K562 (cell line): ENCODE data around the gene PLCG2. TPM values are rescaled to one million over a fixed set of nuclear protein-coding genes. Genes with fewer than 3 reads are reported as not detected.

ENCODE experiments used
- ATAC-seq: fragments of 200-7000 bp; cut with Tn5 transposase; 3 replicates; pipeline ENCODE4 v1.9.1; 2020; ENCODE audit warnings: moderate library complexity
- BruUV-seq: library from RNA; stranded (reverse); fragments of 400-500 nt; replicated peaks from 2 replicates; lab custom pipeline; 2021; lab: Mats Ljungman, UMichigan
- CTCF ChIA-PET: fragments of 300-600 bp; formaldehyde crosslinking; extraction: SDS; loops from one replicate; lab custom pipeline; 2021; ENCODE audit warnings: low intra/inter-chr PET ratio; lab: Yijun Ruan, JAX
- POLR2A ChIA-PET: fragments of 300-600, 350-650 bp; sonication (Branson Sonifier 250); formaldehyde crosslinking; extraction: SDS; loops from one replicate; lab custom pipeline; 2021; ENCODE audit warnings: antibody characterized with exemption, inconsistent platforms; lab: Yijun Ruan, JAX
- DNase-seq, 4 experiments: peaks; one replicate each; pipeline versions ENCODE4 v3.0.0 to v3.0.0-alpha.2; 2011 to 2018; ENCODE audit warnings: low spot score in 3 of 4, mixed read lengths in 3 of 4; ENCODE audit errors: extremely low read depth in 1 of 4
- FAIRE-seq: peaks from 2 replicates; lab custom pipeline; 2011; peaks lifted over from hg19 to GRCh38; lab: Jason Lieb, UNC
- H2AFZ ChIP-seq: 2 replicates; pipeline ENCODE4 v1.6.0; 2011; ENCODE audit warnings: low read depth, low read length, control low read depth, inconsistent platforms
- H3K27ac ChIP-seq: fragments of 200-600 bp; 3 replicates; pipeline ENCODE4 v1.8.0; 2011; ENCODE audit warnings: low read depth, mild to moderate bottlenecking, control low read depth, inconsistent platforms, low read length, moderate library complexity, mixed read lengths; ENCODE audit errors: extremely low read depth
- H3K27me3 ChIP-seq, 2 experiments: fragments of 300-600 bp in 1 of 2; 2 replicates in 1 of 2; 3 replicates in 1 of 2; pipeline versions ENCODE4 v1.6.0 to v1.8.0; 2011; ENCODE audit warnings: inconsistent platforms in 2 of 2, low read length in 2 of 2, mild to moderate bottlenecking in 1 of 2, mixed read lengths in 1 of 2, moderate library complexity in 1 of 2; ENCODE audit not compliant: control insufficient read depth in 2 of 2, insufficient read depth in 2 of 2
- H3K36me3 ChIP-seq: fragments of 300-600 bp; 3 replicates; pipeline ENCODE4 v1.8.0; 2011; ENCODE audit warnings: mild to moderate bottlenecking, low read length, inconsistent platforms; ENCODE audit not compliant: control insufficient read depth, insufficient read depth
- H3K4me1 ChIP-seq, 2 experiments: fragments of 200-600 bp in 1 of 2; replicated peaks in 1 of 2; 2 replicates in 1 of 2; 3 replicates in 1 of 2; pipeline versions ENCODE4 v1.5.1 to v1.8.0; 2011; ENCODE audit warnings: inconsistent platforms in 2 of 2, low read length in 2 of 2, mild to moderate bottlenecking in 1 of 2, mixed read lengths in 1 of 2, moderate library complexity in 1 of 2; ENCODE audit not compliant: control insufficient read depth in 2 of 2, insufficient read depth in 2 of 2
- H3K4me2 ChIP-seq: 2 replicates; pipeline ENCODE4 v1.6.1; 2011; ENCODE audit warnings: low read length, control low read depth, inconsistent platforms, mixed read lengths; ENCODE audit not compliant: insufficient read depth
- H3K4me3 ChIP-seq: fragments of 200-600 bp; sonication (generic), shearing (Covaris generic); 2 replicates; pipeline ENCODE4 v1.5.1; 2016; ENCODE audit warnings: control low read depth, inconsistent platforms
- H3K79me2 ChIP-seq: fragments of 200-600 bp; 3 replicates; pipeline ENCODE4 v1.8.0; 2011; ENCODE audit warnings: low read length, inconsistent platforms; ENCODE audit not compliant: control insufficient read depth, insufficient read depth
- H3K9ac ChIP-seq, 2 experiments: 2 replicates each; pipeline versions ENCODE4 v1.6.0 to v1.6.1; 2011; ENCODE audit warnings: low read depth in 2 of 2, low read length in 2 of 2, control low read depth in 1 of 2, inconsistent platforms in 1 of 2, mild to moderate bottlenecking in 1 of 2, mixed read lengths in 1 of 2; ENCODE audit not compliant: insufficient read depth in 1 of 2
- H3K9me1 ChIP-seq: one replicate; pipeline ENCODE4 v1.6.0; 2011; ENCODE audit warnings: inconsistent platforms, mild to moderate bottlenecking, low read length, moderate library complexity; ENCODE audit not compliant: control insufficient read depth, insufficient read depth
- H3K9me3 ChIP-seq: replicated peaks from 2 replicates; pipeline ENCODE4 v1.5.1; 2011; ENCODE audit warnings: low read depth, low read length, inconsistent platforms; ENCODE audit not compliant: control insufficient read depth, insufficient read depth
- H4K20me1 ChIP-seq: replicated peaks from 2 replicates; pipeline ENCODE4 v1.6.1; 2011; ENCODE audit warnings: low read length, inconsistent platforms, mixed read lengths; ENCODE audit not compliant: control insufficient read depth, insufficient read depth
- BRD9 ChIP-seq: fragments of 450-650 bp; IDR thresholded peaks from 2 replicates; pipeline ENCODE4 v1.6.1; 2018; ENCODE audit warnings: low read depth; ENCODE audit not compliant: partially characterized antibody
- CBX8 ChIP-seq: fragments of 200-600 bp; sonication (generic); IDR thresholded peaks from 2 replicates; pipeline ENCODE4 v1.6.1; 2012; ENCODE audit warnings: borderline replicate concordance, mixed run types, low read depth, mild to moderate bottlenecking, moderate library complexity, mixed read lengths, low read length, control low read depth, inconsistent platforms; ENCODE audit not compliant: poor library complexity, severe bottlenecking; ENCODE audit errors: extremely low read depth
- SMAD3 ChIP-seq: fragments of 450-650 bp; formaldehyde crosslinking; conservative IDR thresholded peaks from 2 replicates; pipeline ENCODE4 v1.4.0; 2020; ENCODE audit warnings: mild to moderate bottlenecking
- TAF9B ChIP-seq: fragments of 450-650 bp; IDR thresholded peaks from 2 replicates; pipeline ENCODE4 v1.6.1; 2018; ENCODE audit warnings: mild to moderate bottlenecking; ENCODE audit not compliant: partially characterized antibody
- ZNF274 ChIP-seq: IDR thresholded peaks from 2 replicates; pipeline ENCODE4 v1.6.1; 2011; ENCODE audit warnings: low read depth, mild to moderate bottlenecking, low read length, moderate library complexity, borderline replicate concordance
- WGBS: fragments of 100-300 bp; shearing (Covaris generic); methylation state at CpG from one replicate; pipeline ENCODE4 v1.1.6; 2016; ENCODE audit warnings: low coverage, mixed read lengths; ENCODE audit not compliant: insufficient coverage; ENCODE audit errors: missing lambda C conversion rate; 5-methylcytosine and 5-hydroxymethylcytosine counted together
- in situ Hi-C: fragments of 300-500 bp; cut with MboI; formaldehyde crosslinking; loops from 4 replicates; pipeline ENCODE4 v1.15.0; 2018; ENCODE audit warnings: inconsistent platforms, mixed read lengths
- intact Hi-C: fragments of 100-400 bp; cut with micrococcal nuclease; formaldehyde crosslinking; loops from 2 replicates; pipeline ENCODE4 v1.14.2; 2022
- polyA plus RNA-seq, 8 experiments: library from polyadenylated mRNA; depleted of rRNA in 4 of 8; stranded (reverse) in 5 of 8; unstranded in 3 of 8; fragments of >200 nt; fragmentation: Nextera tagmentation in 2 of 8; fragmentation: Illumina TruSeq in 1 of 8; extraction: Ambion mirVana in 2 of 8; extraction: Trizol in 1 of 8; gene quantifications; 2 replicates each; pipeline versions ENCODE4 v1.2.1 to v1.2.3, GENCODE V29; 2011 to 2014; ENCODE audit warnings: inconsistent platforms in 1 of 8, missing spikeins in 1 of 8
- total RNA-seq, 7 experiments: library from RNA; depleted of rRNA in 6 of 7; stranded (reverse); fragments of >200 nt in 6 of 7; fragmentation: Illumina TruSeq in 2 of 7; extraction: Trizol in 2 of 7; gene quantifications; 2 replicates each; pipeline versions ENCODE4 v1.2.1 to v1.2.3, GENCODE V29; 2011 to 2021; ENCODE audit warnings: low replicate concordance in 1 of 7
- TF ChIP-seq, protein P1 (sequence below): sonication (generic); formaldehyde crosslinking; IDR thresholded peaks from 2 replicates; pipeline ENCODE4 v1.8.0; 2022; ENCODE audit warnings: mild to moderate bottlenecking, missing genetic modification reagents

PLCG2 gene
- total and polyA plus RNA-seq, 9 of the 15 experiments (the other 6 are each of a cell fraction or from before 2014, with no cell fraction given): 0.94 to 7.1 (median 3.1) TPM

DNA sequence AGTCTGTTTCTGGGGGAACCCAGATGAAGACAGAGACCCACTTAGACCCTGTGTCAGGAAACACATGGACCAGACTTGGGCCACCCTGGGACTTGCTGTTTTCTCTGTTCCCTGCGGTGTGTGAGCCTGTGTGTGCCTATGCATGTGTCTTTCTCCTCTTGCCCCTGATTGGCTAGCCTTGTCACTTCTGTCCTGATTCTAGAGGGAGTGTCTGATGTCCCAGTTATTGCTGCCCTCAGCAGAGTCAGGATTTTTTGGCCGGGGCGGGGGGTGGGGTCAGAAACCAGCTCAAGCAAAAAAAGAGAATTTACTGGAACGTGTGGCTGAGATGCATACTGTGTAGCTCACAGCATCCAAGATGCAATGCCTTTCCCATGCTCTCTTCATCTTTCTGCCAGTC, 30.5 kb downstream of the PLCG2 start:
- no peak for ATAC-seq
- ChIA-PET CTCF (no interaction called here), POLR2A (interaction anchor here (0.6 to 2.0 kb wide), 6 partner anchors 9 to 1702 kb away, joined by 3 to 10 read pairs (median 3); no protein-coding TSS in a partner anchor)
- no peak for DNase-seq
- TF ChIP-seq TAF9B: no peak
- TF ChIP-seq BRD9: no peak
- TF ChIP-seq, protein P1, sequence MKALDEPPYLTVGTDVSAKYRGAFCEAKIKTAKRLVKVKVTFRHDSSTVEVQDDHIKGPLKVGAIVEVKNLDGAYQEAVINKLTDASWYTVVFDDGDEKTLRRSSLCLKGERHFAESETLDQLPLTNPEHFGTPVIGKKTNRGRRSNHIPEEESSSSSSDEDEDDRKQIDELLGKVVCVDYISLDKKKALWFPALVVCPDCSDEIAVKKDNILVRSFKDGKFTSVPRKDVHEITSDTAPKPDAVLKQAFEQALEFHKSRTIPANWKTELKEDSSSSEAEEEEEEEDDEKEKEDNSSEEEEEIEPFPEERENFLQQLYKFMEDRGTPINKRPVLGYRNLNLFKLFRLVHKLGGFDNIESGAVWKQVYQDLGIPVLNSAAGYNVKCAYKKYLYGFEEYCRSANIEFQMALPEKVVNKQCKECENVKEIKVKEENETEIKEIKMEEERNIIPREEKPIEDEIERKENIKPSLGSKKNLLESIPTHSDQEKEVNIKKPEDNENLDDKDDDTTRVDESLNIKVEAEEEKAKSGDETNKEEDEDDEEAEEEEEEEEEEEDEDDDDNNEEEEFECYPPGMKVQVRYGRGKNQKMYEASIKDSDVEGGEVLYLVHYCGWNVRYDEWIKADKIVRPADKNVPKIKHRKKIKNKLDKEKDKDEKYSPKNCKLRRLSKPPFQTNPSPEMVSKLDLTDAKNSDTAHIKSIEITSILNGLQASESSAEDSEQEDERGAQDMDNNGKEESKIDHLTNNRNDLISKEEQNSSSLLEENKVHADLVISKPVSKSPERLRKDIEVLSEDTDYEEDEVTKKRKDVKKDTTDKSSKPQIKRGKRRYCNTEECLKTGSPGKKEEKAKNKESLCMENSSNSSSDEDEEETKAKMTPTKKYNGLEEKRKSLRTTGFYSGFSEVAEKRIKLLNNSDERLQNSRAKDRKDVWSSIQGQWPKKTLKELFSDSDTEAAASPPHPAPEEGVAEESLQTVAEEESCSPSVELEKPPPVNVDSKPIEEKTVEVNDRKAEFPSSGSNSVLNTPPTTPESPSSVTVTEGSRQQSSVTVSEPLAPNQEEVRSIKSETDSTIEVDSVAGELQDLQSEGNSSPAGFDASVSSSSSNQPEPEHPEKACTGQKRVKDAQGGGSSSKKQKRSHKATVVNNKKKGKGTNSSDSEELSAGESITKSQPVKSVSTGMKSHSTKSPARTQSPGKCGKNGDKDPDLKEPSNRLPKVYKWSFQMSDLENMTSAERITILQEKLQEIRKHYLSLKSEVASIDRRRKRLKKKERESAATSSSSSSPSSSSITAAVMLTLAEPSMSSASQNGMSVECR (CRISPR knock-in tag): no peak
- no peak for TF ChIP-seq CBX8
- no peak for TF ChIP-seq ZNF274
- no peak for TF ChIP-seq SMAD3 (CRISPR knock-in tag)
- Histone ChIP-seq H3K27me3 (peaks cover 18 to 58% of the 10 kb centered on the region in 2 experiments; a peak in 3 of 5 replicates), H3K79me2 (no peaks in the 10 kb centered on the region), H3K9me1 (no peaks in the 10 kb centered on the region), H2AFZ (no peak overlapping the region), H3K4me1 (no peaks in the 10 kb centered on the region; a peak in 2 of 5 replicates), H3K9ac (no peak overlapping the region), H3K27ac (no peak overlapping the region), H3K9me3 (no peaks in the 10 kb centered on the region), H4K20me1 (peaks cover 15% of the 10 kb centered on the region), H3K4me2 (no peak overlapping the region), H3K36me3 (no peaks in the 10 kb centered on the region), H3K4me3 (no peak overlapping the region)
- WGBS: 8% methylated on average over 4 of the region's 4 CpGs
- BruUV-seq: no TSS peak
- in situ Hi-C loops: no loop called here
- intact Hi-C loops: no loop called here
- FAIRE-seq: no peak
